ENCODE results near the gene ECE2. TPM values are rescaled to one million over a fixed set of nuclear protein-coding genes. Genes with fewer than 3 reads are reported as not detected.

Gene ECE2
- total RNA-seq, 1 experiment from 2014 or later: not detected

- no peak overlapping the region for H3K4me3 ChIP-seq (ENCODE audit: low read depth, low read length, poor library complexity, severe bottlenecking)
- H3K27ac ChIP-seq (ENCODE audit: low read depth, low read length, poor library complexity, severe bottlenecking): no peak overlapping the region
- H3K9me3 ChIP-seq (ENCODE audit: low read depth, low read length, poor library complexity, severe bottlenecking): no peaks in the 10 kb centered on the region
- ChIA-PET POLR2A (ENCODE audit: low non-redundant PET) (interaction anchor here (0.5 kb wide), 1 partner anchor 410 kb away, joined by 3 read pairs; no protein-coding TSS in a partner anchor), CTCF (no interaction called here)
- no peaks in the 10 kb centered on the region for H3K4me1 ChIP-seq (ENCODE audit: insufficient read depth, low read length, poor library complexity, severe bottlenecking)
- H3K27me3 ChIP-seq (replicated peaks; ENCODE audit: insufficient read depth, low read depth, low read length, poor library complexity): peaks cover 7% of the 10 kb centered on the region
- TF ChIP-seq EZH2 (IDR thresholded peaks at IDR 0.05; ENCODE audit: borderline replicate concordance, low read depth, low read length, poor library complexity, severe bottlenecking) (no peak), CTCF (conservative IDR thresholded peaks at IDR 0.05; ENCODE audit: low read depth, low read length) (no peak)
- no peak for DNase-seq (ENCODE audit: low spot score)
- BruUV-seq (replicated peaks): no TSS peak
- intact Hi-C loops (cut with micrococcal nuclease; ENCODE audit: unreplicated experiment): no loop called here
- H3K36me3 ChIP-seq (ENCODE audit: insufficient read depth, low read length, poor library complexity, severe bottlenecking): no peaks in the 10 kb centered on the region
These were observed 38.6 kb upstream of the ECE2 start for GRCh38 chr3:184237211-184237610.

- POLR2A ChIA-PET (ENCODE audit: low non-redundant PET): interaction anchor here (0.6 kb wide), 1 partner anchor 138 kb away, joined by 5 read pairs; no protein-coding TSS in a partner anchor
- no peaks in the 10 kb centered on the region for H3K4me1 ChIP-seq (ENCODE audit: insufficient read depth, low read length, poor library complexity, severe bottlenecking)
- H3K4me3 ChIP-seq (ENCODE audit: low read depth, low read length, poor library complexity, severe bottlenecking): no peak overlapping the region
- TF ChIP-seq CTCF (conservative IDR thresholded peaks at IDR 0.05; ENCODE audit: low read depth, low read length): no peak
- TF ChIP-seq EZH2 (IDR thresholded peaks at IDR 0.05; ENCODE audit: borderline replicate concordance, low read depth, low read length, poor library complexity, severe bottlenecking): no peak
- H3K36me3 ChIP-seq (ENCODE audit: insufficient read depth, low read length, poor library complexity, severe bottlenecking): peaks cover 5% of the 10 kb centered on the region
- H3K9me3 ChIP-seq (ENCODE audit: low read depth, low read length, poor library complexity, severe bottlenecking): no peaks in the 10 kb centered on the region
- H3K27me3 ChIP-seq (replicated peaks; ENCODE audit: insufficient read depth, low read depth, low read length, poor library complexity): peaks cover 1% of the 10 kb centered on the region
- intact Hi-C loops (cut with micrococcal nuclease; ENCODE audit: unreplicated experiment): no loop called here
- no TSS peak for BruUV-seq (replicated peaks)
- H3K27ac ChIP-seq (ENCODE audit: low read depth, low read length, poor library complexity, severe bottlenecking): no peak overlapping the region
- DNase-seq (ENCODE audit: low spot score): no peak
- CTCF ChIA-PET: interaction anchor here (1.3 kb wide), 1 partner anchor 12 kb away, joined by 3 read pairs; the partner anchor contains the start of gene EEF1AKMT4
These were observed 38.0 kb upstream of the ECE2 start for GRCh38 chr3:184237807-184238206.

- Histone ChIP-seq H3K9me3 (ENCODE audit: low read depth, low read length, poor library complexity, severe bottlenecking) (no peaks in the 10 kb centered on the region), H3K4me1 (ENCODE audit: insufficient read depth, low read length, poor library complexity, severe bottlenecking) (no peaks in the 10 kb centered on the region), H3K27ac (ENCODE audit: low read depth, low read length, poor library complexity, severe bottlenecking) (no peak overlapping the region), H3K36me3 (ENCODE audit: insufficient read depth, low read length, poor library complexity, severe bottlenecking) (peaks cover 10% of the 10 kb centered on the region), H3K4me3 (ENCODE audit: low read depth, low read length, poor library complexity, severe bottlenecking) (no peak overlapping the region), H3K27me3 (replicated peaks; ENCODE audit: insufficient read depth, low read depth, low read length, poor library complexity) (no peaks in the 10 kb centered on the region)
- CTCF ChIA-PET: interaction anchor here (1.3 kb wide), 1 partner anchor 11 kb away, joined by 3 read pairs; the partner anchor contains the start of gene EEF1AKMT4
- intact Hi-C loops (cut with micrococcal nuclease; ENCODE audit: unreplicated experiment): no loop called here
- no peak for TF ChIP-seq EZH2 (IDR thresholded peaks at IDR 0.05; ENCODE audit: borderline replicate concordance, low read depth, low read length, poor library complexity, severe bottlenecking)
- no peak for TF ChIP-seq CTCF (conservative IDR thresholded peaks at IDR 0.05; ENCODE audit: low read depth, low read length)
- DNase-seq (ENCODE audit: low spot score): no peak
- no TSS peak for BruUV-seq (replicated peaks)
- POLR2A ChIA-PET (ENCODE audit: low non-redundant PET): interaction anchor here (0.6 kb wide), 1 partner anchor 137 kb away, joined by 5 read pairs; no protein-coding TSS in a partner anchor
These were observed 37.5 kb upstream of the ECE2 start for GRCh38 chr3:184238246-184238818.

Measured in A673 (cell line).